HK-2 (cell line): ENCODE data around the gene CRYL1.
"Not testable (repeated sequence)": the region's sequence is repeated elsewhere in the genome, so short reads cannot be mapped to it uniquely, and the experiment has no call there.

Experiments
- DNase-seq: peaks from one replicate; pipeline ENCODE4 v3.0.0-alpha.2; 2018; ENCODE audit not compliant: unreplicated experiment

Gene CRYL1

DNA sequence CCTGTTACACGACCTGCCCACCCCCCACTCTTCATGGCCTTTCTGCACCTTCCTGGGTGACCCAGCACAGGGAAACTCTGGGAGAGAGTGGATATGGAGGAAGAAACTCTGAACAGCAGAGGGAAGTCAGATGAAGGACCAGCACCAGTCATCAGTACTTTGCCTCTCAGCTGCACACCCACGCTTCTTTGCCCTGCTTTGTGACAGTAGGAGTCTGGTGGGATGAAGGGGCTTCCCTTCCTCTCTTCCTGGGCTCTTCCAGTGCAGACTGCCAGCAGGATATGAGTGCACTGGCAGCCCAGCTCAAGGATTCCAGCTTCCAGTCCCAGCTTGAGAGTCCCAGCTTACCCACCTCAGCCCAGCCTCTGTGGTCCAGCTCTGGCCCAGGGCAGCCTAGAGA, 68.9 kb downstream of the CRYL1 start:
- no peak for DNase-seq

DNA sequence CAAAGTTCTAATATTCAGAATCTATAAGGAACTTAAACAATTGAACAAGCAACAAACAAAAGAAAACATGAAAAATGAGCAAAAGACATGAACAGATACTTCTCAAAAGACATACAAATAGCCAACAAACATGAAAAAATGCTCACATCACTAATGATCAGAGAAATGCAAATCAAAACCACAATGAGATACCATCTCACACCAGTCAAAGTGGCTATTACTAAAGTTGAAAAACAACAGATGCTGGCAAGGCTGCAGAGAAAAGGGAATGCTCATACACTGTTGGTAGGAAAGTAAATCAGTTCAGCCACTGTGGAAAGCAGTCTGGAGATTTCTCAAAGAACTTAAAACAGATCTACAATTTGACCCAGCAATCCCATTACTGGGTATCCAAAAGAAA, 74.3 kb downstream of the CRYL1 start:
- DNase-seq: no peak

DNA sequence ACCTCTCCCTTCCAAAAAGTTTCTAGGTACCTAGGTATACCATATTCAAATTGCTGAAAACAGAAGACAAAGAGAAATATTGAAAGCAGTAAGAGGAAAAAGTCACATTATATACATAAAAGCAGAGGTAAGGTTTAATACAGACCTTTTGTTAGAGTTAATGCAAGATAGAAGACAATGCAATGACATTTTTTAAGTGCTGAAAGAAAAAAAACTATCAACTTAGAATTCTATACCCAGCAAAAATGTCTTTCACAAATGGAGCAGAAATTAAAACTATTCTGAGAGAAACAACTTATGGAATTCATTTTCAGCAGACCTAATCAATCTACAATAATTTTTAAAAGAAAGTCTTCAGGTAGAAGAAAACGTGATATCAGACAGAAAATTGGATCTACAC, 77.2 kb downstream of the CRYL1 start:
- DNase-seq: no peak

DNA sequence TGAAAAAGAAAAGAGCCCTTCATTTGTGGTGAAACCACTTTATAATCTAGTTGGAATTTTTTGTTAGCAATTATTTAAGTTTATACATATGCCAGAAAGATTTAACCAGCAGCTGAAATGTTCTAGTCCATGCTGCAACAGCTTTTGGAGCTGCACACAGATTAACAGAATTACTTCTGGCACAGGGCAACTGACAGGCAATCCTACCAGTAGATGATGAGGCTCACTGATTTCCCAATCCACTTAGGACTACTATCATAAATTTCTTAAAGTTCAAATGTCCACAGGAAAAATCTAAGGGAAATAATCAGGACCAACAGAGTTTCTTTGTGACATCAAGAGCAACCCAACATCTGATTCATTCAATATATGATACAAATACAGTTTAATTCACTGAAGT, 78.8 kb downstream of the CRYL1 start:
- no peak for DNase-seq

DNA sequence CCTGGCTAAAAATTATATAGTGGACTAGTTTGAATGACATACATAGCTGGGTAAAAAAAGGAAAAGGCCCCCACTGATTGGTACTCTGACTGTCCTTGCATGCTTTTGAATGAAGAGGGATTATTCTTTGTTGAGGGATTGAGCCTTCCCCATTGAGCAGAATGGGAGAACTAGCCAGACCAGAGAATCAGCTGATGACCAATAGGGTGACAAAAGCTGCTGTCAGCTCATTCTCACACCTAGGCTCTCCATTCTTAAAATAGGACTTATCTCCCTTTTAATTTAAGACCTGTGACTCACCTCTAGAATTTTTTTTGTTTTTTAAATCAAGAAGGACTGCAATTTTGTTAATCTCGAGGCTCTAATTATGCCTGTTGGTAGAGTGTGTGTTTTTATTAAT, 79.3 kb downstream of the CRYL1 start:
- DNase-seq: no peak

DNA sequence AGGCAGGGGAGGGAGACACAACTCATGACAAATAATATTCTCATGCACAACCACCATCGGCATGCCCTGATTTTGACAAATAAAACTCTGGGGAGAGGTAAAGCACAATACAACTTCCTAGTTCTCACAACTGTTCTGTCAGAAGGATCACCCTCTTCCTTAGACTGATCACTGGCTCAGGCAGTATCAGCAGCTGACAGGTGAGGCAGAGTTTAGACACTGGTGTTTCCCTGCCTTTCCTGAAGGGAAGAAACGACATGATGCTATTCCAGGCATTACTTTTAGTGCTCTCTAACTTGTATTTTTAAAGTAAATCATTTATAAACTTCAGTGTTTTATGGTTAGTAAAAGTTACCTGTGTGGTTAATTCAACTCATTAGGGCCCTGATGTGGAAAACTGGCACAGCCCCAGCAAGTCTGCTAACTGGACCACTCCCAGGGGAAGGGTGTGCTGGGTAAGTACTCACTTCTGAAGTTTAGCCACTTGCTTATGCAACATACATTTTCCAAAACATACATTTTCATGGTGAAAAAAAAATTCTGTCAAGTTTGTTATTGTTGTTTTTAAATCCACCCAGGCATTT, 82.8 kb downstream of the CRYL1 start:
- no peak for DNase-seq

DNA sequence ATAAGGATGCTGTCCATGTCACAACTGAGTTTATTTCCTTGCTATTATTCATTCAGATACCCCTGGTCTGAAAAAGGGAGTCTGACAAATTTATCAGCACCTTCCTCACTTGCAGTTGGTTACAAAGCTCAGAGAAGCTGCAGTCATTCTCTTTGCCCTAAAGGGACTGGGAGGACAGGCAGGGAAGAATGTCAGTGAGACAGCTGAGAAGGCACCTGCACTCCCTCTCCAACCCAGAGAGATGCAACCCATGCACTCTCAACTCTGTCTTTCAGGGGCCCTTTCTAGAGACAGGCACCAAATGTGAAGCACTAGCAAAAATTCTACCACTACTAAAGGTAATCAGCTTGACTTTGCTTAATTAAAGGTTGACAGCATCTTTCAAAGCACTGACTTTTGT, 83.3 kb downstream of the CRYL1 start:
- no peak for DNase-seq

DNA sequence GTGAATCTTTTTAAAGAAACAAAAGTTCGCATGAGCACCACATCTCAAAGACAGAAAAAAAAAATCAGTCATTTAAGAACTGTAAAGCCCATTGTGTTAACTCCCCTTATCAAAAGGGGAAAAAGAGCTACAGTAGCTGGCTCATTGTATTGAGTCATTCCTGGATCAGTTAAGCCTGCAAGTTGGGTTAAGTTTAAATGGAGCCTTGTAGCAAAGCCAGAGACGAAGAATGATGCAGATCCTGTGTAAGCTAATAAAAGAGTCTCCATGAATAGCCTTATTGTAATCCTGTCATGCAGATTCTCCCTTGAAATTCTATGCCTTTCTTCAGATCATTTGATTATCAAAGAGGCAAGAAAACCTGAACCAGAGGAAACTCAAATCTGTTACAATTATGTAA, 83.8 kb downstream of the CRYL1 start:
- no peak for DNase-seq

DNA sequence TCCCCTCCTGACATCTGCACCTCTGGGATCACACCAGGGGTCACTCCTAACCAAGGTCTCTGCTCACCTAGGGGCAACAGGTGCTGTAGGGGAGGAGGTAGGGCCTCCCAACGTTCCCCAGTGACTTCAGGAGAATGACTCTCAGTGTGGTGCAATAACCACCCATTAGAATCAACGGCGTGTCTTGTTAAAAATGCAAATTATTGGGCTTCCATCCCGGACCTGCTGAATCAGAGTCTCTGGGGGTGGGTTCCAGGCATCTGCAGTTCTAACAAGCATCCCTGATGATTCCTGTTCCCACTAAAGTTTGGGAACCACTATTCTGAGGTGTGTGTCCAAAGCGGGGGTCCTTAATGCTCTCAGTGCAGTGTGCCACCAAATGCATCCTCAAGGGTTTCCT, 84.6 kb downstream of the CRYL1 start:
- DNase-seq: no peak

DNA sequence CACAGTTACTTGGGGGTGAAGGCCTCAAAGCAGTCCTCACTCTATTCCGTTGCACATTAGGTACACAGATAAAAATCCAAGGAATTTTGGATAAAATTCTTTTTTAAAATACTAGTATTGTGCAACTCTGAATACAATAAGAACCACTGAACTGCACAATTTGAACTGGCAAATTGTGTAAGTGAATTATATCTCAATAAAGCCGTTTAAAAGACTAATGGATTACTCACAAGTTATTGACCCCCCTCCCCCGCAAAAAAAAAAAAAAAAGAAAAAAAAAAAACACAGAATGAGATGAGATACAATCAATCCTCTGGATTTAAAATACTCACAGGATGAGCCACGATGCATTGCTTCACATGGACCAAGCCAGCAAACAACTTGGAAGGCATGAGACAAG, 86.4 kb downstream of the CRYL1 start:
- DNase-seq: no peak

DNA sequence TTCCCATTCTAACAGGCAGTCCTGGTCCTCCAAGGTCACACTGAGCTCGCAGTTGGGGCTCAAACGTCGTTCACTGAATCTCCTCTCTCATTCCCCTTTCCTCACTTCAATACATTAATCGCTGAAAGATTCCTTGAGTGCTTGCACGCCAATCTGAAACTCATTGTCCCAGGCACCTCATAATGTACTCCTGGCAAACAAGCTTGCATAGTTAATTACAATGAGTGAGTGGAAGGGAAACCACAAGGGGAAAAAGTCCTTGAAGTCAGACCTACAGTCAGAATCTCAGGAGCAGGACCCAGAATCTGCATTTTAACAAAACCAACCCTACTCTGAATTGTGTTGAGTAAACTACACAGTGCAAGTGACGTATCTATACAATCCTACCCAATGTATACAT, 86.9 kb downstream of the CRYL1 start:
- DNase-seq: no peak

DNA sequence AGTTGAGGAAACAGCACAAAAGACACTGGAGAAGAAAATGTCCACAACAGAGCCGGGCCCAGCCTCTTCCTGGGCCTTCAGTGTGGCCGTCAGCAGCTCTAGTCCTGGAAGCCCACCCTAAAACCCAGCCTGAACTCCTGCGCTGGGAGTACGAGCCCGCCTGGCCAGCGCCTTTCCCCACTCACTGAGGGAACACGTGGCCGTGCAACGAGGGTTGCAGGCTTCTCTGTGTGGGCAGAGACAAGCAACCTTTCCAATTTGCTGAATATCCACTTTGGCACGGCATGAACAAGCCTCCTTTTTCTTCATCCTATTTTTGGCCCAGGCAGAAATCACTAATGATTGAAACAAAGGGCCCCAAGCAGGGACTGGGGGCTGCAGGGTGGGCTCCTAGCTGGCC, 89.2 kb downstream of the CRYL1 start:
- DNase-seq: no peak

DNA sequence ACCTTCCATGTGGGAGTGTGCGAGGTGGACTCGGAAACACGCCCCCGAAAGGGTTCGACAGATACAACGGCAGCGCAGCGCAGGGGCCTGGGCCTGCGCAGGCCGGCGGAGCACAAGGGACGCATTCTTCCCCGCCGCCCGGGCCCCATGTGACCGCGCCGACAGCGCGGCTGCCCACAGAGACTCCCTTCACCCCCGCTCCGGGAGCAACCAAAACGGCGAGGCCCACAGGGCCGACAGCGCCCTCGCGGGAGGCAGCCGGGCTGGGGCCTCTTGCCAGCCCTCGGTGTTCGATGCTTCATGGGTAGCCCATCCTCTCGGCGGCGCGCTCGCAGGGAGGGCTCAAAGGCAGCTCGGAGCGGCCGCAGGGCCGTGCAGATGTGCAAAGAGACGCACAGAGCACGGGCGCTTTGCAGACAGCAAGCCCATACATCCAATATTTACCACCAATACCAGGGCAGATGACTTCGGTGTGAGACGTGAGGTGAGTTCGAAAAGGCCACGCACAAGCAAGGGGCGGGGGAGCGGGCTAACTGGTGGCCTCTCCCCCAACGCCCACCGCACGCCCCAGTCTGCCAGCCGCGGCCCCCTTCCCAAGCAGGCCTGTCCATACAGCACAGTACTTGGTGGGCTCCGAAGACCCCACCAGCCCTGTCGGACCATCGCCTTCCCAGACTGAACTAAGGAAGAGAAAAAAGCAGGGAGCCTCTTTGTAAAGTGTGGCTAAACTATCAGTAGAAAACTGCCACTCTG, 89.9 kb downstream of the CRYL1 start:
- no peak for DNase-seq

DNA sequence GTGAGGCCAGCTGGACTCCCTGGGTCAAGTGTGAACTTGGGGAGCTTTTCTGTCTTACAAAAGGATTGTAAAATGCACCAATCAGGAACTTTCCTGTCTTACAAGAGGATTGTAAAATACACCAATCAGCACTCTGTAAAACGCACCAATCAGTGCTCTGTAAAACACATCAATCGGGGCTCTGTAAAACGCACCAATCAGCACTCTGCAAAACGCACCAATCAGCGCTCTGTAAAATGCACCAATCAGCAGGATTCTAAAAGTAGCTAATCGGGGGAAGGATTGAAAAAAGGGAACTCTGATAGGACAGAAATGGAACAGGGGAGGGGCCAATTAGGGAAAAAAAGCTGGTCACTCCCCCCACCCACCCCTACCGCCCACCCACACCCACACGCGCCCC, 91.4 kb downstream of the CRYL1 start:
- DNase-seq: not testable (repeated sequence)

DNA sequence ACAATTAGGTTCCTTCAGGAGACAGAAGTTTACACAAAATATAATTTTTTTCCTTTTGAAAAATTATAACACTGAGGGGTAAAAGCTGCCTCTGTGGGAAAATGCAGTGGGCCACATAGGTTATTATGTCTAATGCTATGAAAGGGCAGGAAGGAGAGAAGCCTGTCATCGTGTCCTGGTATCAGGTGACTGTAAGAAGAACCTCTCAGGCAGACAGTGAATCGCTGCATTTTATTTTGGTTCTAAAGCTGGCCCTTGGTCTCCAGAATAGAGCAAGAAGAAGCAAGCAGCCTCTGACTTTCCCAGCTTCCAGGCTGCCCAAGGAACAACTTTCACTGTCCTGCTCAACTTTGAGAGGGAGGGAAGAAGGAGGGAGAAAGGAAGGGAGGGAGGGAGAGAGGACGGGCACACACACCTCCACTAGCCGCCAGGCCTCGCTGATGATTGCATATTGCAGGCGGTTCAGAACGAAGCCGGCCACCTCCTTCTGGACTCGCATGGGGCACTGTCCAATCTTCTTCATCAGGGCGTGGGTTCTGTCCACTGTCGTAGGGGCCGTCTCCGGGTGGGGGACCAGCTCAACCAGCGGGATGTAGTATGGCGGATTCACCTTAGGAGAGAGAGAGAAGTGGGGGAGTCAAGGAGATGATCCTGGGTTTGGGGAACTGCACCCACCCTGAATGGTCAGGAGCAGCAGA, 93.8 kb downstream of the CRYL1 start:
- DNase-seq: no peak

DNA sequence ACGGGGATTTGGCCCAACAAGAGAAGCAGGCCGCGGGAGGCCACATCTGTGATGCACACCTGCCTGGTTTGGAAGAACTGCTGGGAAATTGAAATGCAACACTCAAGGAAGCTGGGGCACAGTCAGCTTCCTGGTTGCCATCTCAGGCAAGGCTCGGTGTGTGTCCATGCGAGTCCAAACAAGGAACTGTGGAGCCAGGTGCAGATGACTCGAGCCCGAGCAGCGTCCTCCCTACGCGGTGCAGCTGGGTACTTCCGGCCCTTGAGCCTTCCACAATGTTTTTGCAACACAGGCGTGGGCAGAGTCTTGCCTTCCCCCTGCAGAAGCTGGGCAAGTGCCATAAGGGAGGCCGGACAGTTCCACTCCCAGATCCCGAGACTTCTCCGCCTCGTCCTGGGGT, 94.6 kb downstream of the CRYL1 start:
- no peak for DNase-seq

DNA sequence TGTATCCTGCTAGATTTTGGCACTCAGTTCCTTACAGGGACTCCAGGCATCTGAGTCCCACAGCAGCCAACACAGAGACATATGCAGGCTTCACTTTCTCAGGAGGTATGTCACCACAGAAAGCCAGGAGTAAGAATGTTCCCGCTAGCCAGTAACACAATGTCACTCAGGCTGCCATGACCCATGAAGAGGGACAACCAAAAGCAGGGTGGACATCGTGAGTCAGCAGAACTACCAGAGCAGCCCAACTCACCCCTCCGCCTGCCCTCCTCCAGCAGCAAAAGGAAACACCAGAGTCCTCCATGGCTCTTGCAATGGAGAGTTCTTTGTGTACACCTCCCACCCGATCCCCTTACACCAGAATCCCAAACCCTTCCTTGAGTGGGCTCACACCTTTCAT, 95.4 kb downstream of the CRYL1 start:
- no peak for DNase-seq

DNA sequence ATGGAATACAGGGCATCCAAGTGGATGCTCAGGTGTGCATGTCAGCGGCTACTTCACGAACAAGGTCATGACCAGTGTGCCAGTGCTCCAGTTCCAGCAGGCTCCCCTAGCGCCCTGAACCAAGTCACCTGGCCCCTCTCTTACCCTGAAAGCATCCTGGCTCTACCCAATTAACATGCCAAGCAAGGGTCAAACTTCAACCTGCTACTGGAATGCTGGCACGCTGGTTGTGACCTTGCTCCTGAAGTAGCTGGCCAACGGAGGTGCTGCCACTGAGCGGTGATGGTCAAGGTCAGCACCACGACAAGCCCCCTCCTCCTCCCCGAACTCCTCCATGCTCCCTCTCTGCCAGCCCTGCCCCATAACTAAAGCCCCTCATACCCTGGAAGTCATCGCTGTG, 96.0 kb downstream of the CRYL1 start:
- no peak for DNase-seq

DNA sequence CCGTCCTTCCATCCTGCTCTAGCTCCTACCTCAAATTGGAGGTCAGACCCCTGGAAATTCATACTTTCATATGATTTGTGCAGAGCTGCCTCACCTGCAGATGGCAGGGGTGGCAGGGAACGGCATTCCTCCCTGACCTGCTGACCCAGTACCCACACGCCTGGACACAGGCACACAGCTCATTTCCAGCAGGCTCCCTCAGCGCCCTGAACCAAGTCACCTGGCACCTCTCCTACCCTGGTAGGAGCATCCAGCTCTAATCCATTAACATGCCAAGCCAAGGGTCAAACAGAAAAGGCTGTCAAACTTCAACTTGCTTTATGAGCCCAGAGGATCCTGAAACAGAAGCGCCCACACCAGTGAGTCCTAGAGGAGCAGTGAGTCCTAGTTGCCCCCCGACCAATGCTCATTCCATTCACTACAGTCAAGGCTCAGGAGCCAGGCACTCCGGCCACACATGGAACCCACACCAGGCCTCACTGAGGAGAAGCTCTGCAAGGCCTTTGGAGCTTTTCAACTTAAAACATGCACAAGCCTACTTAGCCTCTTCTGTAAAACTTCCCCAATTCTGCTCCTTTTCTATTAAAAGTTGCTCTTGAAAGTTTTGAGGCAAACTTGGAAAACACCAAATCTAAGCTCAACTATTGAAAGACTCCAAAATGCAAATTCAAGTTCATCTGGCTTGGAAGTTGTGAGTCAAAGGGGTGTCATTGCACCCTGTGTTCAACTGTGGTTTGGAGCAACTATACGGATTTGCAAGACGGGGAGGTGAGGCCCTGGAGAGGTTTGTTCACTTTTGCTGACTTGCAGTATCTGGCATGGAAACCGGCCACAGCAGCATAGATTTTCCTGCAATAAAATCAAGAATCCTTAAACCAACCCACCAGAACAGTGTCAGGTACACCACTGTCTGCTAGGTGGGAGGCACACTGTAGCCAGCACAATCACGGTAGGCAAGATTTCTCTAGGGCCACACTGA, 96.7 kb downstream of the CRYL1 start:
- DNase-seq: no peak

DNA sequence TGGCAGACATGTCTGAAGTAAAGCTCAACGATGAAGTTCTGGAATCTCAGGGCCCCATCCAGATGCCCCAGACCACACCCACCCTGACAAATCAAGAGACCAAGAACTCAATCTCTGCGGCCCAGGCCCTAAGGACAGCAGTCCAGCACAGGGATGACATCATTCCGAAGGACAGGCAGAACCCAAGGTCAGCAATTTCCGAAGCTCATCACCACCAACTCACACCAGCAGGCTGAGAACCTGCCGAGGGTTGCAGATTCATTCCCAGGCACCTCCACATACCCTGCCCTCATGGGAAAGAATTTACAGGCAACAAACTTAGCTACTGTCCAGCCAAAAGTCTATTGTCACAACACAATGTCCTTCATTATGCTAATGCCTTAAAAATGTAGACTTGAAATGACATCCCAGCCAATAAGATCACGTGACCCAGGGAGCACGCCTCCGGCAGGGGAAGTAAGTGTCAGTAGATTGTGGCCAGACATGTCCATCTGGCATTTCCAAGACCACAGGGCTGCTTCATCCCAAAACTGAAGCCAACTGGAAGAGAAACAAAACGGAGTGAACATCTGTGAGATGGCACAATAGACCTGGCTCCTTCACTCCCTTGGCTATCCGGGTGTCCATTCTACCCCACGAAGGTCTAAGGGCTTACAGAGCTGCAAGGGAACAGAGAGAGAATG, 98.8 kb downstream of the CRYL1 start:
- DNase-seq: no peak

DNA sequence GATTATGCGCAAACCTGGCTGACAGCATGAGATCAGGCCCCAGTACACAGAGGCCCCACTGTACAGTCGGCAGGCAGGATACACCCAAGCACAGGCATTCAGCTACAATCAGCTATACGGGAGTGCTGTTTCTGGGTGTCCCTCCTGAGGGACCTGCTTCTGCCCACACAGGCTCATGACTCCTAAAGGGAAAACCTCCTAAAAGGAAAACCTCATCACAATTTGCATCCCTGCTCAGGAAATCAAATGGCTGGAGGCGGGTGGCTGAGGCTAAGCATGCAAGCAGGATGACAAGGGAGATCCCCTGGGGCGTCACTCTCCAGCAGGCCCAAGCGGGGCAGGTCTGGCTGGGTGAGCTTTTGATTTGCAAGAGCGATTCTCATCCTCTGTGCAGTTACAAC, 99.8 kb downstream of the CRYL1 start:
- peak; percentile 18 for DNase-seq

DNA sequence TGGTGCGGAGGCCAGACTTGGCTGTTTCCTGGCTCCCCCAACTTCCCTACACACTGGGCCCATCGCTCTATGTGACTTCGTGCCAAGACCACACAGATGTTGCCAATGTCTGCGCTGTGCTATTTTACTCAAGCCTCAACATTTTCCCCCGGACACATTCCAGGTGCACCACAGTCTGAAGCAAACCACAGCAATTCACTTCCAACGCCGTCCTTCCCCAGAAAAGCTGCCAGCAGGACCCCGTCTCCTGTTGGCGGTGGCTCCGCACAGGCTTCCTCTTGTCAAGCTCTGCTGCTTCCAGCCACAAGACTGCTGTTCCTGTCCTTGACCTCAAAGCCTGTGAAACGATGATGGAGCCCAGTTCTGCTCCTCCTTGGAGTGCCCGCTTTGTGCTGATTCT, 100.7 kb downstream of the CRYL1 start:
- DNase-seq: peak; percentile 44
